Fibroblast of mammary gland (primary cell): ENCODE data around the gene BCAS3.
"Not testable (repeated sequence)": the region's sequence is repeated elsewhere in the genome, so short reads cannot be mapped to it uniquely, and the experiment has no call there.

Experiments used
- DNase-seq: peaks from one replicate; pipeline ENCODE4 v3.0.0-alpha.2; 2010; ENCODE audit warnings: low read depth
- H3K4me3 ChIP-seq: 2 replicates; pipeline ENCODE4 v1.5.1; 2011; ENCODE audit warnings: low read depth, mild to moderate bottlenecking, low read length, moderate library complexity; ENCODE audit not compliant: control insufficient read depth
- TF ChIP-seq, protein P1 (sequence below): conservative IDR thresholded peaks from 2 replicates; pipeline ENCODE4 v1.5.1; 2011; ENCODE audit warnings: low read depth, low read length, inconsistent platforms; ENCODE audit not compliant: control insufficient read depth, insufficient read depth

The BCAS3 gene

DNA sequence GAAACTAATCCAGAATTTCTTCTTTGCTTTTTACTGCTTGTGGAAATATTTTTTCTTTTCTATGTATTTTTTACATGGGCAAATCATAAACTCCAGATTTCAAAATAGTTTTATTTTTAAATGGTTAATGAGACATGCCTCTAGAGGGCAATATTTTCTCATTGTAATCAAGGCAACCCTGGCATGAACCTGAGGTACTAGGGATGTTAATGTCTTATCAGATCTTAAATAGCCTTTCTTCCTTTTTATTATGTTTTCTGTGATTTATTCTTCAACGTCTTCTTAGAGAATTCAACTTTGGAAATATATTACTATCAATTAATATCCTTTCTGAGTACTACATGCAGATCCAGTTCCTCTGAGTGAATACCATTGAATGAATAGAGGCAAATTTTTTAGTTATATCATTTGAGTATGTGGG, 324.7 kb downstream of the BCAS3 start:
- peak; percentile 65 for DNase-seq
- TF ChIP-seq, protein P1, sequence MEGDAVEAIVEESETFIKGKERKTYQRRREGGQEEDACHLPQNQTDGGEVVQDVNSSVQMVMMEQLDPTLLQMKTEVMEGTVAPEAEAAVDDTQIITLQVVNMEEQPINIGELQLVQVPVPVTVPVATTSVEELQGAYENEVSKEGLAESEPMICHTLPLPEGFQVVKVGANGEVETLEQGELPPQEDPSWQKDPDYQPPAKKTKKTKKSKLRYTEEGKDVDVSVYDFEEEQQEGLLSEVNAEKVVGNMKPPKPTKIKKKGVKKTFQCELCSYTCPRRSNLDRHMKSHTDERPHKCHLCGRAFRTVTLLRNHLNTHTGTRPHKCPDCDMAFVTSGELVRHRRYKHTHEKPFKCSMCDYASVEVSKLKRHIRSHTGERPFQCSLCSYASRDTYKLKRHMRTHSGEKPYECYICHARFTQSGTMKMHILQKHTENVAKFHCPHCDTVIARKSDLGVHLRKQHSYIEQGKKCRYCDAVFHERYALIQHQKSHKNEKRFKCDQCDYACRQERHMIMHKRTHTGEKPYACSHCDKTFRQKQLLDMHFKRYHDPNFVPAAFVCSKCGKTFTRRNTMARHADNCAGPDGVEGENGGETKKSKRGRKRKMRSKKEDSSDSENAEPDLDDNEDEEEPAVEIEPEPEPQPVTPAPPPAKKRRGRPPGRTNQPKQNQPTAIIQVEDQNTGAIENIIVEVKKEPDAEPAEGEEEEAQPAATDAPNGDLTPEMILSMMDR: peak; percentile 37
- H3K4me3 ChIP-seq: no peak overlapping the region

DNA sequence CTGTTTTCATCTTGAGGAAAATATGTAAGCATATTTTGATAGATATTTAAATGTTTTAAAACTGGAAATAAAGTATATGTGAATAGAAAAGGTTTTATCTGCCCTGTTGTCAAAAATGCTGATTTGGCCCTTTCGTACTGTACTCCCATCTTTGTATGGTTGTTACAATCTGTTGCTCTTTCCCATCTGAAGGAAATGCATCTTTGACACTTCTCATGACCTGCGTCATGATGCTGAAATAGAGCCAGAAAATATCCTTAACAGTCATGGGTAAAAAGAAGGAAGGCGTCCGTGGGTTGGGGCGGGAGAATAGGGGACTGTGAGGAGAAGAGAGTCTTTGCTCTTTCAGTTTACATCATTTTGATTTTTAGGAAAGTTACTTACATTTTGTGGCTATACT, 327.7 kb downstream of the BCAS3 start:
- TF ChIP-seq, protein P1: no peak
- no peak for DNase-seq
- H3K4me3 ChIP-seq: no peak overlapping the region

DNA sequence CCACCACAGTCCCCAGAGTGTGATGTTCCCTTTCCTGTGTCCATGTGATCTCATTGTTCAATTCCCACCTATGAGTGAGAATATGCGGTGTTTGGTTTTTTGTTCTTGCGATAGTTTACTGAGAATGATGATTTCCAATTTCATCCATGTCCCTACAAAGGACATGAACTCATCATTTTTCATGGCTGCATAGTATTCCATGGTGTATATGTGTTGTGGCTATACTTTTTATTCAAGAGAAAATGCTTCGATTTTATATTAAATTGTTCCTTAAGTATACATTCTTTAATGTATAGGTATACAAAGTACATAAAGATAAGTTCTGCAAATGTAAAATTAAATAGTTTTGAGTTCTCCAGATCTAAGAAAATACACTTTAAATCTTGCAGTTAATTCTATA, 328.3 kb downstream of the BCAS3 start:
- not testable (repeated sequence) for H3K4me3 ChIP-seq, DNase-seq

DNA sequence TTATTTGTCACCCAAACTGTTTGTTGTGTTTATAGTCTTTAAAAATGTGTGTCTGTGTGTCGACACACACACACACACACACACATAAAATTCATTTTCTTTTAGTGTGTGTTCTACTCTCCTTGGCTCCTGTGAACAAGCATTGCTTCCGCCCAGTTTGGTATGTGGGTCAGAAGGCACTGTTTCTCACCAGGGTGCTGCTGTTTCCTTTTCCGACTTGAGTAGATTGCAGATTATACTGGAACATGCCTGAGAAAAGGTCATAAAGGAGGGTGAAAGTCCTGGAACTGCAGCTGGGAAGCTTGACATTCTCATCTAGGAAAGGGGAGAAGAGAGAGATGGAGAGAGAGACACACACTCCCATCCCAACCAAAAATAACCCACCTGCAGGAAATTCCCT, 330.3 kb downstream of the BCAS3 start:
- no peak overlapping the region for H3K4me3 ChIP-seq
- TF ChIP-seq, protein P1: no peak
- DNase-seq: peak; percentile 20

DNA sequence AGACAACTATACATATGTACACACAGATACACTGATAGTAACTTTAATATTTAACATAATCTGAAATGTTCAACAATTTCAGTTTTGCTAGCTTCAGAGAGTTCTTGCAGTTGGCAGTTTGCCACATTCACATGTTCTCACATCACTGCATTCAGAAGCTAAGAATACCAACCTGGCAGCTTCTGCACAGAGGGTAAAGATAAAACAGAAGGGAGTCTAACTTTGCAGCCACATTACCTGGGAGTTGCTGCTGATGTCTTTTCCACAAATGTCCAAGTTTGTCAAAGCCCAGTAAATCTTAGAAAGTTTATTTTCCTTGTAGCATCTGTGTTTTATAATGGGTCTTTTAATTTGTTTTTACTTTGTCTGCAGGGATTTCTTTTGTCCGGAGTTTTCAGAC, 332.0 kb downstream of the BCAS3 start:
- peak; percentile 27 for DNase-seq
- TF ChIP-seq, protein P1: no peak
- H3K4me3 ChIP-seq: no peak overlapping the region

DNA sequence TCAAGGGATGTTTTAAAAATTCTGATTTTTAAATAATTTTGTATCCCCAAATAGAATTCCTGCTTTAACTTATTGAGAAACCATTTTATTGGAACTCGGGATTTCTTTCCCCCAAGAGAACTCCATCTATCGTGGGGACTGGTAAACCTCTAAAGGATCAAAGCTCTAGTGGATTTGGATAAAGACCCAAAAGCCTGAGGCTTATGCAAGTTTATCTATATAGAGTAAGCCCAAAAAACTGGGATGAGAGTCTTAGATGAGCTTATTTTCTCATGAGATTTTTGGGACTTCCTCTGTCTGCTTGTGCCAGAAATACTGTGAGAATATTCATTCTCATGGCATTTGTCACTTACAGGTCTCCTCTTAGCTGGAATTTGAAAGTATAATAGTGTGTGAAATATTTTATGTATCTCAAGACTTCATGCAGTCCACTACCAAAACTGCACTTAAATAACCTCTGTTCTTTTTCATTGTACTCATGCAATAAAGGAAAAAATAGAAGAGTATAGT, 333.1 kb downstream of the BCAS3 start:
- H3K4me3 ChIP-seq: no peak overlapping the region
- DNase-seq: no peak
- TF ChIP-seq, protein P1: no peak

DNA sequence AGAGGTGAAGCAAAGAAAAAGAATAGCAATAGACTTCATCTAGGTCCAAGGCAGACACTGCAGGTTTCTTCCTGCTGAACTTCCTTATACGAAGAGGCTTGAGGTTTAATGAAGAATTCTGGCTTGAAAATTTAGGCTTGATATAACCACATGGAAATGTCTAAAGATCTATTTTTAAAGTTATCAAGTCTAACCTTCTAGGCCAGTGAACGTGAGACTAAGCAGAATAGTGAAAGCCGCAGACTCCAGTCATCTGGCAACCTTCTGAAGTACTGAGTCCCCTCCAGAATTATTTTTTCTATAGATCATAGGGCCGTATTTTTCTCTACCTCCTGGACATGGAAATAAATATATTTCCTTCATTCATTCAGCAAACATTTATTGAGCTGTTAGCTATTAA, 333.6 kb downstream of the BCAS3 start:
- no peak for DNase-seq
- TF ChIP-seq, protein P1: no peak
- H3K4me3 ChIP-seq: no peak overlapping the region
